ENCODE results near the gene SIRT1. TPM values are rescaled to one million over a fixed set of nuclear protein-coding genes. Genes with fewer than 3 reads are reported as not detected.

Gene SIRT1
- total RNA-seq, 1 donor from 2014 or later, result 33.5 TPM

DNA sequence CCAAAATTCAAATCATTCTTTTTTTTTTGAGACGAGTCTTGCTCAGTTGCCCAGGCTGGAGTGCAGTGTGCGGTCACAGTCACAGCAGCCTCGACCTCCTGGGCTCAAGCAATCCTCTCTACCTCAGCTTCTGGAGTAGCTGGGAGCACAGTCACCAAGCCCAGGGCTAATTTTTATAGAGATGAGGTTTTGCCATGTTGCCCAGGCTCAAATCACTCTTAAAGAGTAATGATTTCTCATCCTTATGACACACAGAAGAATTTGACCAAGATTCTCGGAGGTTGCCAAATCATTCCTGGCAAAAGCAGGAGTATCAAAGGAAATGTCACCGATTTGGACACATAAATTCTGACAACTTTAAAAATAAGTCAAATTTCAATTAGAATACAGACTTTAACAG lies 39.1 kb downstream of the SIRT1 start:
- H3K4me3 Mint-ChIP-seq (ENCODE audit: unreplicated experiment), result no peak overlapping the region
- peaks cover 2% of the 10 kb centered on the region for H3K27me3 Mint-ChIP-seq (ENCODE audit: unreplicated experiment)
- H3K36me3 Mint-ChIP-seq (ENCODE audit: unreplicated experiment), result no peaks in the 10 kb centered on the region
- no peak for DNase-seq
- no peaks in the 10 kb centered on the region for H3K9me3 Mint-ChIP-seq (ENCODE audit: unreplicated experiment)
- no peaks in the 10 kb centered on the region for H3K4me1 Mint-ChIP-seq (ENCODE audit: low read depth, unreplicated experiment)
- no peak overlapping the region for H3K27ac Mint-ChIP-seq (ENCODE audit: unreplicated experiment)
- TF ChIP-seq, protein P1, sequence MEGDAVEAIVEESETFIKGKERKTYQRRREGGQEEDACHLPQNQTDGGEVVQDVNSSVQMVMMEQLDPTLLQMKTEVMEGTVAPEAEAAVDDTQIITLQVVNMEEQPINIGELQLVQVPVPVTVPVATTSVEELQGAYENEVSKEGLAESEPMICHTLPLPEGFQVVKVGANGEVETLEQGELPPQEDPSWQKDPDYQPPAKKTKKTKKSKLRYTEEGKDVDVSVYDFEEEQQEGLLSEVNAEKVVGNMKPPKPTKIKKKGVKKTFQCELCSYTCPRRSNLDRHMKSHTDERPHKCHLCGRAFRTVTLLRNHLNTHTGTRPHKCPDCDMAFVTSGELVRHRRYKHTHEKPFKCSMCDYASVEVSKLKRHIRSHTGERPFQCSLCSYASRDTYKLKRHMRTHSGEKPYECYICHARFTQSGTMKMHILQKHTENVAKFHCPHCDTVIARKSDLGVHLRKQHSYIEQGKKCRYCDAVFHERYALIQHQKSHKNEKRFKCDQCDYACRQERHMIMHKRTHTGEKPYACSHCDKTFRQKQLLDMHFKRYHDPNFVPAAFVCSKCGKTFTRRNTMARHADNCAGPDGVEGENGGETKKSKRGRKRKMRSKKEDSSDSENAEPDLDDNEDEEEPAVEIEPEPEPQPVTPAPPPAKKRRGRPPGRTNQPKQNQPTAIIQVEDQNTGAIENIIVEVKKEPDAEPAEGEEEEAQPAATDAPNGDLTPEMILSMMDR (IDR thresholded peaks at IDR 0.05; ENCODE audit: partially characterized antibody, unreplicated experiment), result no peak

DNA sequence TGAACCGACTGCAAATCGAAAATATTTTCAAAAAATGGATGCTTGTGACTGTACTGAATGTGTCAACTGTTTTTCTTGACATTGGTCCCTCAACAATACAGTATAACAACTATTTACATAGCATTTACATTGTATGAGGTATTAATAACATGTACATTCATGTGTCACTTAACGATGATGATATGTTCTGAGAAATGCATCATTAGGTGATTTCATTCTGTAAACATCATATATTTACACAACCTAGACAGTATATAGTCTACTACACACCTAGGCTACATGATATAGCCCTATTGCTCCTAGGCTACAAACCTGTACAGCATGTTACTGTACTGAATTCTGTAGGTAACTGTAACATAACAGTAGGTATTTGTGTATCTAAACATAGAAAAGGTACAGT lies 39.7 kb downstream of the SIRT1 start:
- H3K36me3 Mint-ChIP-seq (ENCODE audit: unreplicated experiment), result no peaks in the 10 kb centered on the region
- TF ChIP-seq, protein P1 (IDR thresholded peaks at IDR 0.05; ENCODE audit: partially characterized antibody, unreplicated experiment), result no peak
- H3K27ac Mint-ChIP-seq (ENCODE audit: unreplicated experiment), result no peak overlapping the region
- H3K4me1 Mint-ChIP-seq (ENCODE audit: low read depth, unreplicated experiment), result no peaks in the 10 kb centered on the region
- no peak for DNase-seq
- H3K27me3 Mint-ChIP-seq (ENCODE audit: unreplicated experiment), result peaks cover 2% of the 10 kb centered on the region
- H3K9me3 Mint-ChIP-seq (ENCODE audit: unreplicated experiment), result no peaks in the 10 kb centered on the region
- H3K4me3 Mint-ChIP-seq (ENCODE audit: unreplicated experiment), result no peak overlapping the region

DNA sequence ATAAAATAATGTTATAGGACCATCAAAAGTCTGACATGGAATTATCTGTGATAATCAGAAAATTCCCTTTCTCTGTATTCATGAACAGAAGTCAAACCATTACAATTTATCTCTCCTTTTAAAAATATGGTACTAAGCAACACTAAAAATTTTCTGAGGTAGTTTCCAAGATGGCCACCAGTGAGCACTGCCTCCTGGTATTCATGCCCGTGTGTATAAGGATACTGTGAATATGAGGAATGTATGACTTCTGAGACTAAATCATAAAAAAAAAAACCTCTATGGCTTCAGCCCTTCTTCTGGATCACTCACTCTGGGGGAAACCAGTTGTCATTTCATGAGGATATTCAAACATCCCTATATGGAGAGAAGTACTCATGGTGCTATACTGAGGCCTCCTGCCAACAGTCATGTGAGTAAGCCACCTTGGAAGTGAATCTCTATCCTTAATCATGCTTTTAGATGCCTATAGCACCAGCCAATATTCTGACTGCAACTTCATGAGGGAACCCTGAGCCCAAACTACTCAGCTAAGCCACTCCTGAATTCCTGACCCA lies 41.1 kb downstream of the SIRT1 start:
- Mint-ChIP-seq H3K36me3 (ENCODE audit: unreplicated experiment) (no peaks in the 10 kb centered on the region), H3K4me1 (ENCODE audit: low read depth, unreplicated experiment) (no peaks in the 10 kb centered on the region), H3K9me3 (ENCODE audit: unreplicated experiment) (no peaks in the 10 kb centered on the region), H3K4me3 (ENCODE audit: unreplicated experiment) (no peak overlapping the region), H3K27ac (ENCODE audit: unreplicated experiment) (no peak overlapping the region), H3K27me3 (ENCODE audit: unreplicated experiment) (peaks cover 2% of the 10 kb centered on the region)
- TF ChIP-seq, protein P1 (IDR thresholded peaks at IDR 0.05; ENCODE audit: partially characterized antibody, unreplicated experiment), result no peak
- DNase-seq, result no peak

DNA sequence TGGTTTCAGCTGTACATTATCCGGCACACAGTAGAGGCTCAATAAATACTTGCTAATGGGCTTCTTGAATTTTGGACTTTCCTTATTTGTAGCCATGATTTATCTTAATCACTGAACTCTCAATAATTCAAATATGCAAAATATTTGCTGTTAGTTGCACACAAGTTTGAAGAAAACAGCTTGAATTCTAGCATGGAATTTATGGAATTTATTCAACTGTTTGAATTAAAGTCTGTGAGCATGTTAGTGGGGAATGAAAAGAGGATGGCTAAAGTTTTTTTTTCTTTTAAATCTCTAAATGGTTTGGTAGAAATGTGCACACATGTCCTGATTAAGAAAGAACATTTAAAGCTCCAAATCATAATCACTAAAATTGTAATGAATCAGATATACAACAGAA lies 42.5 kb downstream of the SIRT1 start:
- Mint-ChIP-seq H3K4me1 (ENCODE audit: low read depth, unreplicated experiment) (no peaks in the 10 kb centered on the region), H3K4me3 (ENCODE audit: unreplicated experiment) (no peak overlapping the region), H3K27me3 (ENCODE audit: unreplicated experiment) (peaks cover 2% of the 10 kb centered on the region), H3K36me3 (ENCODE audit: unreplicated experiment) (no peaks in the 10 kb centered on the region), H3K27ac (ENCODE audit: unreplicated experiment) (no peak overlapping the region), H3K9me3 (ENCODE audit: unreplicated experiment) (no peaks in the 10 kb centered on the region)
- TF ChIP-seq, protein P1 (IDR thresholded peaks at IDR 0.05; ENCODE audit: partially characterized antibody, unreplicated experiment), result no peak
- DNase-seq, result no peak

DNA sequence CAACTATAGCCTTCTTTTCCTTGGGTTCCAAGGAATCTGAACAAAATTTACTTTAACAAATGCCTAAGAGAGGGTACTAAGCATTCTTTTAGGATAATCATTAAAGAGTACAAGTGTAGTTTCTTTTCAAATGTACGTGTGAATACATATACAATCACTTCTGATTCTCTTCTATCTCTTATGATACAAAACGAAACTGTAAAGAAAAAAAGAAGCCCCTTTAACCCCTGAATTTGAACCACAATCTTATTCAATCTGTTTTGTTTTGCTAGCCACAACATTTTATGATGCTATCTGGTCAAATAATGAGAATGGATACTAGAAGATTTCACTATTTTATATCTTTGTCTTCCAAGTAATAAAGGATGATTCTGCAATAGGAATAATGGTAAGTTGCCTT lies 48.7 kb downstream of the SIRT1 start:
- Mint-ChIP-seq H3K9me3 (ENCODE audit: unreplicated experiment) (no peaks in the 10 kb centered on the region), H3K27me3 (ENCODE audit: unreplicated experiment) (no peaks in the 10 kb centered on the region), H3K27ac (ENCODE audit: unreplicated experiment) (no peak overlapping the region), H3K4me1 (ENCODE audit: low read depth, unreplicated experiment) (no peaks in the 10 kb centered on the region), H3K36me3 (ENCODE audit: unreplicated experiment) (no peaks in the 10 kb centered on the region), H3K4me3 (ENCODE audit: unreplicated experiment) (no peak overlapping the region)
- TF ChIP-seq, protein P1 (IDR thresholded peaks at IDR 0.05; ENCODE audit: partially characterized antibody, unreplicated experiment), result no peak
- no peak for DNase-seq

Measured in glutamatergic neuron (in vitro differentiated cells).